Skeletal muscle tissue (tissue), 4 donors: Measurements from ENCODE around the gene FAM174B. TPM values are rescaled to one million over a fixed set of nuclear protein-coding genes. Genes with fewer than 3 reads are reported as not detected.

ENCODE experiments used
- H3K27ac ChIP-seq: one replicate; pipeline ENCODE4 v1.7.0; 2013; ENCODE audit warnings: mild to moderate bottlenecking, low read depth, low read length, inconsistent platforms
- H3K27me3 ChIP-seq, 3 donors: one replicate each; pipeline ENCODE4 v1.7.0; 2013; ENCODE audit warnings: low read length in 3 of 3; ENCODE audit not compliant: control insufficient read depth in 3 of 3, insufficient read depth in 3 of 3
- H3K36me3 ChIP-seq, 3 donors: one replicate each; pipeline ENCODE4 v1.7.0; 2013; ENCODE audit warnings: low read length in 3 of 3; ENCODE audit not compliant: control insufficient read depth in 3 of 3, insufficient read depth in 3 of 3
- H3K4me1 ChIP-seq, 3 donors: one replicate each; pipeline ENCODE4 v1.7.0; 2013; ENCODE audit warnings: low read length in 3 of 3, mild to moderate bottlenecking in 3 of 3; ENCODE audit not compliant: control insufficient read depth in 3 of 3, insufficient read depth in 3 of 3
- H3K4me3 ChIP-seq, 3 donors: one replicate each; pipeline ENCODE4 v1.7.0; 2013; ENCODE audit warnings: low read length in 3 of 3
- H3K9ac ChIP-seq, 3 donors: one replicate each; pipeline ENCODE4 v1.7.0; 2013; ENCODE audit warnings: low read length in 3 of 3, mild to moderate bottlenecking in 3 of 3, moderate library complexity in 2 of 3, low read depth in 1 of 3
- H3K9me3 ChIP-seq, 3 donors: one replicate each; pipeline ENCODE4 v1.7.0; 2013; ENCODE audit warnings: low read length in 3 of 3; ENCODE audit not compliant: control insufficient read depth in 3 of 3
- total RNA-seq: library from RNA; depleted of rRNA; stranded (reverse); fragments of >200 nt; gene quantifications from one replicate; pipeline ENCODE4 v1.2.3, GENCODE V29; 2014
- donor health status: Osteomylitis.

FAM174B gene
- total RNA-seq, 1 donor from 2014 or later: 8.4 TPM

GRCh38 chr15:92647467-92648163, 8.0 kb downstream of the FAM174B start:
- no peaks in the 10 kb centered on the region for H3K9me3 ChIP-seq
- peaks cover 0 to 4% (median 0%) of the 10 kb centered on the region in 3 donors for H3K36me3 ChIP-seq
- no peak overlapping the region for H3K4me3 ChIP-seq
- no peak overlapping the region for H3K9ac ChIP-seq
- no peaks in the 10 kb centered on the region for H3K27me3 ChIP-seq
- H3K27ac ChIP-seq: no peak overlapping the region
- H3K4me1 ChIP-seq: peaks cover 3 to 22% (median 14%) of the 10 kb centered on the region in 3 donors

GRCh38 chr15:92646216-92646615, 9.4 kb downstream of the FAM174B start:
- Histone ChIP-seq H3K36me3 (no peaks in the 10 kb centered on the region), H3K4me3 (no peak overlapping the region), H3K9ac (no peak overlapping the region), H3K27ac (no peak overlapping the region), H3K27me3 (no peaks in the 10 kb centered on the region), H3K4me1 (peaks cover 0 to 15% (median 11%) of the 10 kb centered on the region in 3 donors), H3K9me3 (peaks cover 0 to 5% (median 0%) of the 10 kb centered on the region in 3 donors)

- H3K27ac ChIP-seq: no peak overlapping the region
Observed at GRCh38 chr15:92645731-92646130, 9.8 kb downstream of the FAM174B start.

GRCh38 chr15:92645051-92645631, 10.4 kb downstream of the FAM174B start:
- peaks cover 0 to 5% (median 0%) of the 10 kb centered on the region in 3 donors for H3K9me3 ChIP-seq
- no peak overlapping the region for H3K4me3 ChIP-seq
- no peak overlapping the region for H3K9ac ChIP-seq
- H3K4me1 ChIP-seq: peaks cover 0 to 15% (median 11%) of the 10 kb centered on the region in 3 donors
- no peaks in the 10 kb centered on the region for H3K27me3 ChIP-seq
- no peak overlapping the region for H3K27ac ChIP-seq
- H3K36me3 ChIP-seq: no peaks in the 10 kb centered on the region

More at GRCh38 chr15:92645731-92646130, 9.8 kb downstream of the FAM174B start:
- no peak overlapping the region for H3K4me3 ChIP-seq
- no peak overlapping the region for H3K9ac ChIP-seq
- peaks cover 0 to 5% (median 0%) of the 10 kb centered on the region in 3 donors for H3K9me3 ChIP-seq
- H3K4me1 ChIP-seq: peaks cover 0 to 15% (median 11%) of the 10 kb centered on the region in 3 donors
- H3K36me3 ChIP-seq: no peaks in the 10 kb centered on the region
- H3K27me3 ChIP-seq: no peaks in the 10 kb centered on the region

- H3K36me3 ChIP-seq: no peaks in the 10 kb centered on the region
- H3K27ac ChIP-seq: no peak overlapping the region
- peaks cover 0 to 15% (median 11%) of the 10 kb centered on the region in 3 donors for H3K4me1 ChIP-seq
- H3K9me3 ChIP-seq: peaks cover 0 to 5% (median 0%) of the 10 kb centered on the region in 3 donors
- no peak overlapping the region for H3K9ac ChIP-seq
- no peak overlapping the region for H3K4me3 ChIP-seq
- H3K27me3 ChIP-seq: no peaks in the 10 kb centered on the region
Observed at GRCh38 chr15:92643849-92644815, 11.4 kb downstream of the FAM174B start.

- H3K4me3 ChIP-seq: no peak overlapping the region
- H3K27me3 ChIP-seq: no peaks in the 10 kb centered on the region
- H3K36me3 ChIP-seq: no peaks in the 10 kb centered on the region
- peaks cover 0 to 5% (median 0%) of the 10 kb centered on the region in 3 donors for H3K9me3 ChIP-seq
- peaks cover 7 to 27% (median 22%) of the 10 kb centered on the region in 3 donors for H3K4me1 ChIP-seq
- H3K9ac ChIP-seq: no peak overlapping the region
- H3K27ac ChIP-seq: peak overlapping the region; percentile 43
Observed at GRCh38 chr15:92638709-92639365, 16.7 kb downstream of the FAM174B start.

GRCh38 chr15:92638291-92638708, 17.3 kb downstream of the FAM174B start:
- H3K9me3 ChIP-seq: peaks cover 0 to 5% (median 0%) of the 10 kb centered on the region in 3 donors
- peak overlapping the region; percentile 43 for H3K27ac ChIP-seq
- H3K27me3 ChIP-seq: no peaks in the 10 kb centered on the region
- H3K9ac ChIP-seq: no peak overlapping the region
- H3K36me3 ChIP-seq: no peaks in the 10 kb centered on the region
- H3K4me1 ChIP-seq: peaks cover 7 to 25% (median 24%) of the 10 kb centered on the region in 3 donors
- H3K4me3 ChIP-seq: no peak overlapping the region

- H3K27ac ChIP-seq: peak overlapping the region; percentile 43
- H3K4me1 ChIP-seq: peaks cover 7 to 27% (median 24%) of the 10 kb centered on the region in 3 donors
- H3K9ac ChIP-seq: no peak overlapping the region
- H3K9me3 ChIP-seq: peaks cover 0 to 5% (median 0%) of the 10 kb centered on the region in 3 donors
- H3K36me3 ChIP-seq: no peaks in the 10 kb centered on the region
- no peak overlapping the region for H3K4me3 ChIP-seq
- H3K27me3 ChIP-seq: no peaks in the 10 kb centered on the region
Observed at GRCh38 chr15:92637626-92638025, 17.9 kb downstream of the FAM174B start.

GRCh38 chr15:92636908-92637481, 18.6 kb downstream of the FAM174B start:
- H3K4me3 ChIP-seq: no peak overlapping the region
- peaks cover 0 to 2% (median 0%) of the 10 kb centered on the region in 3 donors for H3K9me3 ChIP-seq
- H3K27ac ChIP-seq: peak overlapping the region; percentile 43
- H3K36me3 ChIP-seq: no peaks in the 10 kb centered on the region
- no peak overlapping the region for H3K9ac ChIP-seq
- H3K4me1 ChIP-seq: peaks cover 7 to 27% (median 24%) of the 10 kb centered on the region in 3 donors
- no peaks in the 10 kb centered on the region for H3K27me3 ChIP-seq
